Mesendoderm (in vitro differentiated cells): ENCODE data around the gene FYB1.

Source experiments
- DNase-seq: peaks from one replicate; pipeline ENCODE4 v3.0.0; 2013
- H2AK5ac ChIP-seq: 2 replicates; pipeline ENCODE4 v1.6.1; 2013; ENCODE audit warnings: low read length, inconsistent platforms
- H2BK120ac ChIP-seq: 2 replicates; pipeline ENCODE4 v1.6.1; 2013; ENCODE audit warnings: low read depth, mild to moderate bottlenecking, low read length, moderate library complexity, mixed read lengths
- H2BK15ac ChIP-seq: replicated peaks from 2 replicates; pipeline ENCODE4 v1.6.1; 2013; ENCODE audit warnings: low read depth, mild to moderate bottlenecking, moderate library complexity
- H2BK5ac ChIP-seq: 2 replicates; pipeline ENCODE4 v1.6.1; 2013; ENCODE audit warnings: low read length, inconsistent platforms
- H3K18ac ChIP-seq: 2 replicates; pipeline ENCODE4 v1.6.1; 2013; ENCODE audit warnings: mild to moderate bottlenecking, low read length, mixed read lengths
- H3K23ac ChIP-seq: one replicate; pipeline ENCODE4 v1.6.1; 2013; ENCODE audit warnings: low read length
- H3K27ac ChIP-seq: 2 replicates; pipeline ENCODE4 v1.5.1; 2013; ENCODE audit warnings: low read depth, mild to moderate bottlenecking, inconsistent platforms, low read length, moderate library complexity
- H3K27me3 ChIP-seq: 2 replicates; pipeline ENCODE4 v1.6.1; 2013; ENCODE audit warnings: low read length, control low read depth, mild to moderate bottlenecking, inconsistent platforms; ENCODE audit not compliant: insufficient read depth, poor library complexity
- H3K36me3 ChIP-seq: 2 replicates; pipeline ENCODE4 v1.6.1; 2013; ENCODE audit warnings: low read length, inconsistent platforms; ENCODE audit not compliant: control insufficient read depth, insufficient read depth
- H3K4ac ChIP-seq: one replicate; pipeline ENCODE4 v1.6.1; 2013; ENCODE audit warnings: low read depth, mild to moderate bottlenecking, low read length, moderate library complexity
- H3K4me1 ChIP-seq: 2 replicates; pipeline ENCODE4 v1.6.1; 2013; ENCODE audit warnings: low read depth, low read length, inconsistent platforms; ENCODE audit not compliant: control insufficient read depth
- H3K4me2 ChIP-seq: 2 replicates; pipeline ENCODE4 v1.6.1; 2013; ENCODE audit warnings: low read length
- H3K4me3 ChIP-seq: 2 replicates; pipeline ENCODE4 v1.5.1; 2013; ENCODE audit warnings: mild to moderate bottlenecking, low read length
- H3K56ac ChIP-seq: one replicate; pipeline ENCODE4 v1.6.1; 2013; ENCODE audit warnings: low read length
- H3K79me1 ChIP-seq: 2 replicates; pipeline ENCODE4 v1.6.1; 2013; ENCODE audit warnings: low read length, inconsistent platforms
- H3K79me2 ChIP-seq: 2 replicates; pipeline ENCODE4 v1.6.1; 2013; ENCODE audit warnings: mild to moderate bottlenecking, low read length; ENCODE audit not compliant: control insufficient read depth, insufficient read depth
- H3K9ac ChIP-seq: 2 replicates; pipeline ENCODE4 v1.6.1; 2013; ENCODE audit warnings: low read length, inconsistent platforms
- H4K5ac ChIP-seq: one replicate; pipeline ENCODE4 v1.6.1; 2013; ENCODE audit warnings: low read length
- H4K8ac ChIP-seq: one replicate; pipeline ENCODE4 v1.6.1; 2013; ENCODE audit warnings: low read depth, mild to moderate bottlenecking, control low read depth, low read length, moderate library complexity
- WGBS: extraction: QIAGEN DNeasy Blood & Tissue Kit; methylation state at CpG from one replicate; pipeline ENCODE4 v1.1.7; 2013; ENCODE audit warnings: low lambda C conversion rate, missing lambda C conversion rate; ENCODE audit not compliant: insufficient coverage; ENCODE audit errors: extremely low coverage; 5-methylcytosine and 5-hydroxymethylcytosine counted together

FYB1 gene

DNA sequence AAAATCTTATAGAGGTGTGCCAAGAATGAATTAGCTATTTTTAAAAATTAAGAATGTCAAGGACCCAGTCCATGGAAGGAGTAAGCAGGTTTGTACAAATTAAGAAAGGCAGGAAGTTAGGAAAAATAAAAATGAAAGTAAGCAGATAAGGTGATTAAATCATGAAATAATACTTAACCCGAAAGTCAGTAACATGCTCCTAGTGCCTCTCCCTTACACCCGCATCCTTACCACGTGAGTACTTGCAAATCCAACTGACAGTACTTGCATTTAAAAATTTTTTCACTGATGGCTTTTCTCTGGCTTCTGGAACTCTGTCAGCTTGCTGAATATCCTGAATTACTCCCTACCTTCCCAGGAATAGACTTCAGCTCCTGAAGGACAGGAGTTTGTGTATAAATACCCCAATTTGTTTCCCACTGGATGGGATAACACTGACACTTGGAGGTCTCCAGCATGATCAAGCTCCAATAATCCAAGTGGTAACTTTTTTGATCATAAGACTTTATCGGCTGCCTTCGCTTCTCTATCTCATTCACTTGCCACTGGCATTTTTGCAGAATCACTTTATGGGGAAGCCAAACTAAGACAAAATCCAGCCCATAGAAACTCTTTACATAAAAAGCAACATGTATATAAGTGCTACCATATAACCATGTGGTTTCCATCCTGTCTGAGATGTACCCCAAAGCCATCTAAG is 103.6 kb downstream of the FYB1 start:
- no CpG with 5 or more reads among the region's 5 CpGs for WGBS
- no peak for DNase-seq

GRCh38 chr5:39114155-39114554 is 105.2 kb downstream of the FYB1 start:
- no peak overlapping the region for H3K4me3 ChIP-seq
- no peak overlapping the region for H3K23ac ChIP-seq
- no peak overlapping the region for H4K8ac ChIP-seq
- no peak overlapping the region for H3K4me2 ChIP-seq
- no CpG with 5 or more reads among the region's 4 CpGs for WGBS
- H2AK5ac ChIP-seq, result no peak overlapping the region
- H2BK5ac ChIP-seq, result no peak overlapping the region
- H3K4ac ChIP-seq, result no peak overlapping the region
- DNase-seq, result no peak
- no peak overlapping the region for H3K56ac ChIP-seq
- H3K27ac ChIP-seq, result no peak overlapping the region
- no peak overlapping the region for H2BK120ac ChIP-seq
- H4K5ac ChIP-seq, result no peak overlapping the region
- H3K79me2 ChIP-seq, result no peaks in the 10 kb centered on the region
- H3K36me3 ChIP-seq, result no peaks in the 10 kb centered on the region
- no peaks in the 10 kb centered on the region for H3K27me3 ChIP-seq
- H3K18ac ChIP-seq, result no peak overlapping the region
- no peaks in the 10 kb centered on the region for H3K4me1 ChIP-seq
- no peak overlapping the region for H3K9ac ChIP-seq
- no peaks in the 10 kb centered on the region for H3K79me1 ChIP-seq
- H2BK15ac ChIP-seq, result no peak overlapping the region

More for the DNA sequence above, 103.6 kb downstream of the FYB1 start:
- Histone ChIP-seq H3K27ac (no peak overlapping the region), H3K4me2 (no peak overlapping the region), H3K4me1 (no peaks in the 10 kb centered on the region), H3K27me3 (no peaks in the 10 kb centered on the region), H3K79me1 (no peaks in the 10 kb centered on the region), H3K56ac (no peak overlapping the region), H3K4me3 (no peak overlapping the region), H2BK120ac (no peak overlapping the region), H2AK5ac (no peak overlapping the region), H3K36me3 (no peaks in the 10 kb centered on the region), H3K4ac (no peak overlapping the region), H3K9ac (no peak overlapping the region), H3K18ac (no peak overlapping the region), H2BK5ac (no peak overlapping the region), H4K8ac (no peak overlapping the region), H2BK15ac (no peak overlapping the region), H3K23ac (no peak overlapping the region), H4K5ac (no peak overlapping the region), H3K79me2 (no peaks in the 10 kb centered on the region)

GRCh38 chr5:39113354-39113953 is 105.9 kb downstream of the FYB1 start:
- no peak overlapping the region for H3K4me2 ChIP-seq
- no peak overlapping the region for H3K4me3 ChIP-seq
- no peak overlapping the region for H3K18ac ChIP-seq
- no peaks in the 10 kb centered on the region for H3K79me2 ChIP-seq
- no peak for DNase-seq
- no peak overlapping the region for H3K56ac ChIP-seq
- H3K4me1 ChIP-seq, result no peaks in the 10 kb centered on the region
- no peak overlapping the region for H3K23ac ChIP-seq
- no CpG with 5 or more reads among the region's 4 CpGs for WGBS
- no peak overlapping the region for H3K4ac ChIP-seq
- H4K8ac ChIP-seq, result no peak overlapping the region
- H4K5ac ChIP-seq, result no peak overlapping the region
- H3K27me3 ChIP-seq, result no peaks in the 10 kb centered on the region
- H2BK15ac ChIP-seq, result no peak overlapping the region
- no peak overlapping the region for H2BK5ac ChIP-seq
- H3K79me1 ChIP-seq, result no peaks in the 10 kb centered on the region
- no peak overlapping the region for H2AK5ac ChIP-seq
- H2BK120ac ChIP-seq, result no peak overlapping the region
- H3K9ac ChIP-seq, result no peak overlapping the region
- H3K27ac ChIP-seq, result no peak overlapping the region
- no peaks in the 10 kb centered on the region for H3K36me3 ChIP-seq

DNA sequence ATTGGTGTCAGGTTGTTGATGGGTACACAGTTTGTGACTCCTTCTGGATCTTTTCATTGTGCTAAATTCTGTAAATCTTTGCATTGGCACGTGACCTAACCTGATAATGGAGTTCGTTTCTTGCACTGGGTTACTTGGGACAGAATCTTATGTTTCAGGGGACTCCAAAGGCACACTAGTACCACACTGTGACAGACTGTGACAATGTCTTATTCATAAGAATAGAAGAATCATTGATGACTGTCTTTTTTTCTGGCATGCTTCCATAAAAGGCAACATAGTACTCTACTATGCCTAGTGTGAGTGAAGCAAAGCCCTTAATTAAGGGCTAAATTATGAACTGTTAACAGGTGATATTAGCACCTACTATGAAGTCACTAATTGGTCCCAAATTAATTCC is 109.8 kb downstream of the FYB1 start:
- H2BK5ac ChIP-seq, result no peak overlapping the region
- H3K4me2 ChIP-seq, result no peak overlapping the region
- no peak overlapping the region for H2BK120ac ChIP-seq
- DNase-seq, result no peak
- H3K4me1 ChIP-seq, result no peaks in the 10 kb centered on the region
- no peak overlapping the region for H3K23ac ChIP-seq
- H3K18ac ChIP-seq, result no peak overlapping the region
- no CpG with 5 or more reads among the region's 2 CpGs for WGBS
- H4K8ac ChIP-seq, result no peak overlapping the region
- no peak overlapping the region for H4K5ac ChIP-seq
- no peak overlapping the region for H3K56ac ChIP-seq
- no peak overlapping the region for H2BK15ac ChIP-seq
- H3K9ac ChIP-seq, result no peak overlapping the region
- no peak overlapping the region for H3K4me3 ChIP-seq
- H3K27ac ChIP-seq, result no peak overlapping the region
- no peaks in the 10 kb centered on the region for H3K79me2 ChIP-seq
- no peaks in the 10 kb centered on the region for H3K79me1 ChIP-seq
- no peak overlapping the region for H3K4ac ChIP-seq
- H3K27me3 ChIP-seq, result no peaks in the 10 kb centered on the region
- H2AK5ac ChIP-seq, result no peak overlapping the region
- no peaks in the 10 kb centered on the region for H3K36me3 ChIP-seq

GRCh38 chr5:39108987-39109386 is 110.4 kb downstream of the FYB1 start:
- Histone ChIP-seq H3K4me3 (no peak overlapping the region), H3K56ac (no peak overlapping the region), H3K18ac (no peak overlapping the region), H3K4ac (no peak overlapping the region), H2AK5ac (no peak overlapping the region), H3K36me3 (no peaks in the 10 kb centered on the region), H4K5ac (no peak overlapping the region), H2BK5ac (no peak overlapping the region), H3K79me2 (no peaks in the 10 kb centered on the region), H2BK15ac (no peak overlapping the region), H2BK120ac (no peak overlapping the region), H3K79me1 (no peaks in the 10 kb centered on the region), H3K27me3 (no peaks in the 10 kb centered on the region), H3K27ac (no peak overlapping the region), H3K4me1 (no peaks in the 10 kb centered on the region), H3K9ac (no peak overlapping the region), H4K8ac (no peak overlapping the region), H3K4me2 (no peak overlapping the region), H3K23ac (no peak overlapping the region)
- DNase-seq, result no peak
- WGBS, result no CpG with 5 or more reads among the region's 3 CpGs

GRCh38 chr5:39107350-39107749 is 112.0 kb downstream of the FYB1 start:
- no peak overlapping the region for H3K9ac ChIP-seq
- no peak overlapping the region for H3K18ac ChIP-seq
- H2BK5ac ChIP-seq, result no peak overlapping the region
- H3K79me2 ChIP-seq, result no peaks in the 10 kb centered on the region
- H3K27ac ChIP-seq, result no peak overlapping the region
- H2BK120ac ChIP-seq, result no peak overlapping the region
- H3K4me3 ChIP-seq, result no peak overlapping the region
- no peaks in the 10 kb centered on the region for H3K79me1 ChIP-seq
- no peak overlapping the region for H3K23ac ChIP-seq
- no peaks in the 10 kb centered on the region for H3K36me3 ChIP-seq
- H4K8ac ChIP-seq, result no peak overlapping the region
- H2AK5ac ChIP-seq, result no peak overlapping the region
- H3K4me1 ChIP-seq, result no peaks in the 10 kb centered on the region
- no peak overlapping the region for H2BK15ac ChIP-seq
- H3K4ac ChIP-seq, result no peak overlapping the region
- H3K56ac ChIP-seq, result no peak overlapping the region
- H3K27me3 ChIP-seq, result no peaks in the 10 kb centered on the region
- no peak overlapping the region for H4K5ac ChIP-seq
- no peak for DNase-seq
- H3K4me2 ChIP-seq, result no peak overlapping the region
